Endometrial microvascular endothelial cells (primary cell): ENCODE measurements around the gene GCAT. TPM values are rescaled to one million over a fixed set of nuclear protein-coding genes. Genes with fewer than 3 reads are reported as not detected.

Source experiments
- in situ Hi-C: cut with HindIII; loops from 2 replicates; pipeline ENCODE4 v1.10.0; 2017; ENCODE audit warnings: low sequenced_read_pairs, low pct_unique_long_range_greater_than_20kb; ENCODE audit errors: inconsistent ontology term
- total RNA-seq: library from RNA; depleted of rRNA; stranded (reverse); fragments of >200 nt; gene quantifications from one replicate; pipeline ENCODE4 v1.2.3, GENCODE V29; 2015; ENCODE audit errors: inconsistent ontology term

GCAT gene
- total RNA-seq, 1 donor from 2014 or later: 32.1 TPM

GRCh38 chr22:37824674-37825641 lies 17.2 kb downstream of the GCAT start:
- in situ Hi-C loops: no loop called here

- in situ Hi-C loops: no loop called here
Observed at GRCh38 chr22:37827056-37827455, 19.3 kb downstream of the GCAT start.

GRCh38 chr22:37830093-37830842 lies 22.5 kb downstream of the GCAT start:
- in situ Hi-C loops: no loop called here

GRCh38 chr22:37831472-37831871 lies 23.7 kb downstream of the GCAT start:
- in situ Hi-C loops: no loop called here

- in situ Hi-C loops: no loop called here
Observed at GRCh38 chr22:37832022-37832857, 24.5 kb downstream of the GCAT start.

- in situ Hi-C loops: no loop called here
Observed at GRCh38 chr22:37842015-37842793, 34.5 kb downstream of the GCAT start.

GRCh38 chr22:37843741-37844089 lies 36.0 kb downstream of the GCAT start:
- in situ Hi-C loops: no loop called here

GRCh38 chr22:37844904-37845329 lies 37.2 kb downstream of the GCAT start:
- in situ Hi-C loops: no loop called here

GRCh38 chr22:37846433-37846832 lies 38.7 kb downstream of the GCAT start:
- in situ Hi-C loops: no loop called here

- in situ Hi-C loops: no loop called here
Observed at GRCh38 chr22:37848587-37849088, 40.9 kb downstream of the GCAT start.

- in situ Hi-C loops: no loop called here
Observed at GRCh38 chr22:37849089-37849751, 41.5 kb downstream of the GCAT start, which contains the start of gene EIF3L. Gene EIF3L, plus strand, starts transcription at chr22:37849419. Its CDS starts 31 bp downstream, at chr22:37849450.

GRCh38 chr22:37850801-37851200 lies 43.1 kb downstream of the GCAT start:
- in situ Hi-C loops: no loop called here

GRCh38 chr22:37852418-37852817 lies 44.7 kb downstream of the GCAT start:
- in situ Hi-C loops: no loop called here

GRCh38 chr22:37854946-37855345 lies 47.2 kb downstream of the GCAT start:
- in situ Hi-C loops: no loop called here

- in situ Hi-C loops: no loop called here
Observed at GRCh38 chr22:37855462-37855861, 47.7 kb downstream of the GCAT start.

GRCh38 chr22:37860796-37861421 lies 53.2 kb downstream of the GCAT start:
- in situ Hi-C loops: no loop called here
